GM19238 (cell line): Measurements from ENCODE around the gene MUSK.
"Not testable (repeated sequence)": the region's sequence is repeated elsewhere in the genome, so short reads cannot be mapped to it uniquely, and the experiment has no call there.

Experiments
- DNase-seq: peaks from one replicate; pipeline ENCODE4 v3.0.0; 2011; ENCODE audit warnings: low spot score; ENCODE audit not compliant: insufficient read length

Gene MUSK

GRCh38 chr9:110758201-110758600 is 89.6 kb downstream of the MUSK start:
- DNase-seq: no peak

DNA sequence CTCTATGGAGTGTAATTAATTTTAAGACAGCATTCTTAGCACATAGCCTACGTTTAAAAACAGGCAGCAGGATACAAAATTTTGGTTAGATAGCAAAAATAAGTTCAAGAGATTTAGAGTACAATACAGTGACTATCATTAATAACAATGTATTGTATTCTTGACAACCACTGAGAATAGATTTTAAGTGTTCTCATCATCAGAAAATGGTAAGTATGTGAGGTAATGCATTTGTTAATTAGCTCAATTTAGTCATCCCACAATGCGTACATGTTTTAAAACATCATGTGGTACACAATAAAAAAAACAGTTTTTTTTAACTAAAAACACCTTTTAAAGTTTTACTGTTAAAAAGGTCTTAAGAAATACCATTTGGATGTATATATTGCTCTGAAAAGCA is 94.2 kb downstream of the MUSK start:
- no peak for DNase-seq

- DNase-seq: no peak
These were observed 95.0 kb downstream of the MUSK start for GRCh38 chr9:110763568-110763967.

DNA sequence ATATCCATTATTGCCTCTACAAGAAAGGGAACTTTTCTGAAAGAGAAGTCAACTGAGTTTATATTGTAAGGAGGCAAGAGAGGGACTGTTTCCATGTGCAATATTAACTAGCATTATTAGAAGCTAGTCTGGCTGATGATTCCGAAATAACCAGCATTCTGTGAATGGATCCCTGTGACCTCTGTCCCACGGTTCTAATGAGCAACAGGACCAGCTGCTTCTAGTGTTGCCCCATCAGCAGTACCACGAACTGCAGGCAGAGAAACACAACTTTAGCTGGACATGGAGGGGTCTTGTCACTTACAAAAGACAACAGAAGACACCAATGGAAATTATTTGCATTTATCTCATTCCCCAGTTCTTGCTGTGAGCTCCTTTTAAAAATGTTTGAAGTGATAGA is 95.4 kb downstream of the MUSK start:
- no peak for DNase-seq

DNA sequence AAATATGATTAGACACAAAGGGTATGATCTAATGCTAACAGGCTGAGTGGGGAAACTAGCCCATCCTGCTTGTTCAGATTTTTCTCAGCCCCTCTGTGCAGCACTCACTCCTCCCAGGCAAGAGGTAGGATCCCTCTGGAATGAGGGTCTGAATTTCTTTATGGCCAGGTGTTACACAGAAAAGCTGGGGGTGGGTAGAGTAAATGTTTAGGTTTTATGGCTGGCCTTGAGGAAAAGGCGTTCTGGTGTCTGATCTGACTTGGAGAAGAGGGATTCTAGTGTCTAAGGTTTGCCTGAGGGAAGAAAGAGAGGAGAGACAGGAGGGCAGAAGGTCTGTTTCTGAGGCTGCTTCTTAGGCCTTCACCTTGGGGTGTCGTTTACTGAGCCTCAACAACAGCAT is 97.3 kb downstream of the MUSK start:
- DNase-seq: no peak

- no peak for DNase-seq
These were observed 99.0 kb downstream of the MUSK start for GRCh38 chr9:110767559-110768063.

GRCh38 chr9:110768886-110769285 is 100.3 kb downstream of the MUSK start:
- no peak for DNase-seq

DNA sequence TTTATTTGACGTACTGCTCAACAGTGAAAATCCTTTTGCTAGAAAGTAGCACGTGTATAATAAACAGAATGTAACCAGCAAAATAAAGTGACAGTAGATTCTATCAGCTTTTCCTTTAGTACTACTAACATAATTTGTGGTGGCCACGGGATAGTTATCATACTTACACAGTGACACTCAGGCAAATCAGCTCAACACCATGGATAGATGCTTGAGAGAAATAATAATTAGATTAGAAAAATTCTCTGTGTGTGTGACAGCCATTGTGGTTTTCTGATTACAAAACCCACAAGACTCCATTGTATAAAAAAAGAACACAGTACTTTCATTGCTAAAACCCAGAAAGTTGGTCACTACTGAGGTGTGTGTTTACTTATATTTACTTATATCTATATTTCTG is 101.1 kb downstream of the MUSK start:
- no peak for DNase-seq

- no peak for DNase-seq
These were observed 107.1 kb downstream of the MUSK start for GRCh38 chr9:110775724-110776123.

DNA sequence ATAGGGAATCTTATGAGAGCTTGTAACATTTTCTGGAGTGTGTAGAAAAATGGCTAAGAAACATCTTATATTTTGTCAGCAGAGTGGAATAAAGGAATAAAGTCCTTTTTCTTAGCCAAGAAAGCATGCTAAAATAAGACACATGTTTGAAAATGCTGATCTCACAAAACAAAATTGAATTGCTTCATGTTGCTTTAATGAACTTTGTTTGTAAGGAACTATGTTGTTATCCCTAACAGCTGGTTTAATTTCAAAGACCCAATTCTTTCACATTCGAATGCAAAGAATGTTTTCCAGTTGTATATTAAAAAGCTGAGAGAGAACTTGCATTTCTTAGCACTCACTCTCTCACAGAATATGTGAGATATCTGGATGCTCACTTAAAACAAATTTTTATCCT is 107.6 kb downstream of the MUSK start:
- DNase-seq: no peak

DNA sequence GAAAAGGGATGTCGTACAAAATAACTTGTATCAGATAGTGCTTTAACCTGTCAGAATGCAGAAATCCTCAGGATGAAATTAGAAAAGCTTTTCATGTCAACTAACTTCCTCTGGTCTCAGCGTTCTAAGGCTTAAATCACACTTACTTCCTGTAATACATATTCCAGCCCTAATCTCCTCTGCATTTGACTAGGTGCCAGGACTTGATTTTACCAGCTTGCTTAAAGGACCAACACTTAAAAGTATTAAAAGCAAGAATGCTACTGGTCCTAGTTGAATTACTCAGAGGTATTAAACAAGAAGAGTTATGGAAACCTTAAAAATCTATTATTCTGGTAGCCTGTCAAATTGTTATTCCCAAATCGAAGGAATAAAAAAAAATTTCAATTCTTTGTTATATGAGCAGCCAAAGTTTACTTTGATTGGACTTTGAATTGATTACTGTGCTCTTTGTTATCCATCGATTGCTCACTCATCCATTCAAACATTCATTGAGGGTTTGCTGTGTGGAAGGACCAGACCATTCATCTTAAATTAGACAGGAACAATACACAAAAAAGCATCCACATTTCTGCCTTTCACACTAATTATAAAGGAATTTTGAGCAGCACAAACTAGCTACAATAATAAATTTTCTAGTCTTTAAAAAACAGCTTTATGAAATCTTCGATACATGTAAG is 108.7 kb downstream of the MUSK start:
- DNase-seq: no peak

DNA sequence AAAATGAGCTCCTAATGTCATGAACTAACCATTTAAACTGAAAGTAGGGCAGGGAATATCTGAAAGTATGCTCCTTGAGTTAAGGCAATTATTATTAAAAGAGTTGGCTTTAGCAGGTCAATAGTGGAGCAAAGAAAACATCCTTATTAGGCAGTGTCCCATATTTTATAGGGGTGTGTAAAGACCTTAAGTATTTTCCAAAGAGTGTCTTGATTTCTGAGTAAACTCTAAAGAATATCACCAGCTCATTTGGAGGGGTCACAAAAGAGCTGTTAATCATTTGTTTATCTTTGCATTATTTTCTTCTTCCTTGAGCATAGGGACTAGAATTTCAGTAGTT is 109.3 kb downstream of the MUSK start:
- no peak for DNase-seq

DNA sequence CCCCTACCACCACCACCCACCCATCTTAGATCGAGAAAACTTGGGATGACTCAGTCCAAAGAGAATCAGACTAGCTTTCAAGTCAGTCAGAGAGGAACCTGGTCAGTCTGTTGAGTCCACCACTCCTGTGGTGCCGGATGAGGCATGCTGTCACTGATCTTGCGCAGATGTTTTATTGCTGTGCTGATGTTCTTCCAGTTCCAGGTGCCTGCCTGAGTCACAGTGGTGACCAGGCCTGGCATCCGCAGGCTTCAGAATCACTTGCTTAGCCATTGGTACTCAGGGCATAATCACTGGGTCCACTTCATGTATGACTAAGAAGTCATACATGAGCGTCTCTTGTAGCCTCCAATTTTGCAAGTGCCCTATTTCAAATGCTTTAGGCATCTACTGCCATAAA is 114.1 kb downstream of the MUSK start:
- DNase-seq: no peak

- DNase-seq: no peak
These were observed 115.7 kb downstream of the MUSK start for GRCh38 chr9:110784309-110784708.

- no peak for DNase-seq
These were observed 116.6 kb downstream of the MUSK start for GRCh38 chr9:110785166-110785565.

- DNase-seq: not testable (repeated sequence)
These were observed 119.8 kb downstream of the MUSK start for GRCh38 chr9:110788396-110788795.

DNA sequence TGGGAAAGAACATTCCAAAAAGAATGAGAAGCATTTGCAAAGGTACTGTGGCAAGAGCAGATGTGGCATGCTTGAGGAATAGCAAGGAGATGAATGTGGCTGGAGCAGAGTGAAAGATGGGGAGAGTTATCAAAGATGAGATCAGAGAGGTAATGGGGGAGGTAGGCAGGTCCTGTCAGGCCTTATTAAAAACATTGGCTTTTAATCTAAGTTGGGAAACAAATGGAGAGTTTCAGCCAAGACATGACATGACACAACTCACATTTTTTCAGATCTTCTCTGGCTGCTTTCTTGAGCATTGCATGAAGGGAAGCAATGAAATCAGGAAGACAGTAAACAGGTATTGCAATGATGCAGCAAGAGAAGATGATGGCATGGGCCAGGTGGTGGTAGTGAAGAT is 120.3 kb downstream of the MUSK start:
- DNase-seq: no peak

DNA sequence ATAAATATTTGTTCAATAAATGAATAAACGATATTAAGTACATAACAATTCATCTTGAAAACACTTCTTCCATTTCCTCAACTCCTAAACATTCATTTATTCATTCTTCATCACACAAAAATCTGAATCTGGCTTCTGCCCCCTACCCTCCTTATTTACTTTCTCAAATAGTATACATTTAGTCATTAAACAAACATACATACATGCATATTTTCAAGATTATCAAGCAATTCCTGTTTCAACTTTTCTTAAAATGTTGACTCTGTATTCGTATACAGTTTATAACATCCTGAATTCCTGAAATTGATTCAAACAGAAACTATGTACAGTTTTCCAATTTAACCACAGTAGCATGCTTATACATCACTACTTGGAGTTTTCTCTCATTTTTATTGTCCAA is 129.0 kb downstream of the MUSK start:
- no peak for DNase-seq

- DNase-seq: no peak
These were observed 130.8 kb downstream of the MUSK start for GRCh38 chr9:110799396-110799795.

DNA sequence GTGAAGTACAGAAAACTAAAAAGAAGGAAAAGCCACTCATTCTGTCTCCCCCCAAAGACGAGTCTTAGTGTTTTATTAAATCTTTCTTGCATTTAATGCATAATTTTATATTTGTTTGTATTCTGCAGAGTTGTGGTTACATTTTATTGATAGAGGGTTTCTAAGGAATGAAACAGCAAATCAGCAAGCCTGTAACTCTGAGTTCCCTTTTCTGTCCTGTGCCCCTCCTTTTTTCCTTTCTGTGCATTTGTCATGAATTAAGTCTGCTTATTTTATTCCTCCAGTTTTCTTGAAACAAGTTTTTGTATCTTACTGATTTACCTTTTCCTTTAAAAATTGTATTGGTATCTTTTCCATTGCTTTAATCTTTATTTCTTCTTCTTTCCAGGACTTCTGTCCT is 132.8 kb downstream of the MUSK start:
- no peak for DNase-seq

DNA sequence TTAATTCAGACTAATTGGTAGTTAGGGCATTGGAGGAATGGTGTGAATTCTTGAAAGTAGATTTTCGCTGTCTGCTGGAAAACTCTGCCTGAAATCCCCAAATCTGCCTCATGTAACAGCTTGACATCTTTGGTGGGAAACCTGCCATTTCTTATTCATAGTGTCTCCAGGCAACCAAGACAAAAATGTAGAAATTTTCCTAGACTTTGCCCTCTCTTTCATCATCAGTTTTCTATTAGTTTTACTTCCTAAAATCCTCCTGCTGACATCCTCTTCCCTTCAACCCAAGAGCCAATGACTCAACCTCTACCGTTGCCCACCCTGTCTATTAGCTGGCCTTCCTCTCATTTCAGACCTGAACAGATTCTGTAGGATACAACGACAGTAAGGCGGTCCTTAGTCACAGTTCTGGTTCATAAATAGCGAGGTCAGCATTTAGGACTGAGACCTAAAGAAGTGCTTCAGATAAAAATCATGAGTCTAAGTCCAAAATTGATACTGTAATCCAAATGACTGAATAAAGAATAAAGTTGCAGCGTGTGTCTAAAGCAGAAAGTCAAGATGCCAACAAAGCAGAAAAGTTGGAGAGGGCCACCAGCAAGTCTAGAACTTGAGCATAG is 133.9 kb downstream of the MUSK start:
- no peak for DNase-seq

DNA sequence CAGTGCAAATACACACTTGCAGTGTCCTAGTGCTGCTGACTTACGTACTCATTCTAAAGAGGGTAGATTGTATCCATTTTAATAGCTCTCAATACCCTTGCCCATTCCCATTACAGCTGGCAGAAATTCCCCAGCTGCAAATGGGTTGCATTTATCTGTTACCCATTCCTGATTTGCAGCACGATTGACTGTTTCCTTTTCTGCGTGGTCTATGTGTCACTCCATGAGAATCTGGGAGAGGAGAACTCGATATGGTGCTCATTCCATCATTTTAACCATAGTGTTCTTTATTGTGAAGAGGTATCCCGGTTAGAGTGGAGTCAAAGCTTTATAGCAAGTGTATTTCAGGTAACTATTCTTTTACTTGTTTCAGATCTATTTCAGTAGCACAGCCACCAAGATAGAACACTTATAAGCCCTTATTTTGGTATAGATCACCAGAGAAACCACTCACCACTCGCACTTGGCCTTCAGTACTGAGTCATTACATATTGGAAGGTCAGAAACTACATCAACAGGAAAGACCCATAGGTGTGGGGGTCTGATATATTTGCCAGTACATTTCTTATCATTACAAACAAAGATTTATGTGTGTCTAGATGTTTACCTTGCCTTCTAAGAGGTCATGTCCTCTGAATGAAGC is 139.5 kb downstream of the MUSK start:
- no peak for DNase-seq

GRCh38 chr9:110808599-110808980 is 140.0 kb downstream of the MUSK start:
- peak; percentile 5 for DNase-seq
